ENCODE data around the gene MYO9B.
"Not testable (repeated sequence)": the region's sequence is repeated elsewhere in the genome, so short reads cannot be mapped to it uniquely, and the experiment has no call there.

MYO9B gene

GRCh38 chr19:17148130-17148529 lies 72.6 kb downstream of the MYO9B start:
- DNase-seq (ENCODE audit: low read depth): no peak

- no peak for DNase-seq (ENCODE audit: low read depth)
Observed at GRCh38 chr19:17149393-17150135, 74.0 kb downstream of the MYO9B start.

- DNase-seq (ENCODE audit: low read depth): no peak
Observed at GRCh38 chr19:17153996-17154395, 78.4 kb downstream of the MYO9B start.

GRCh38 chr19:17155251-17155650 lies 79.7 kb downstream of the MYO9B start:
- no peak for DNase-seq (ENCODE audit: low read depth)

GRCh38 chr19:17156296-17156946 lies 80.8 kb downstream of the MYO9B start:
- DNase-seq (ENCODE audit: low read depth): no peak

GRCh38 chr19:17156947-17157302 lies 81.3 kb downstream of the MYO9B start:
- DNase-seq (ENCODE audit: low read depth): no peak

- no peak for DNase-seq (ENCODE audit: low read depth)
Observed at GRCh38 chr19:17158584-17158983, 83.0 kb downstream of the MYO9B start.

GRCh38 chr19:17159466-17160393 lies 84.2 kb downstream of the MYO9B start:
- no peak for DNase-seq (ENCODE audit: low read depth)

GRCh38 chr19:17160908-17161307 lies 85.3 kb downstream of the MYO9B start:
- no peak for DNase-seq (ENCODE audit: low read depth)

GRCh38 chr19:17162131-17162530 lies 86.6 kb downstream of the MYO9B start:
- DNase-seq (ENCODE audit: low read depth): not testable (repeated sequence)

GRCh38 chr19:17162580-17162979 lies 87.0 kb downstream of the MYO9B start:
- DNase-seq (ENCODE audit: low read depth): no peak

GRCh38 chr19:17163652-17164051 lies 88.1 kb downstream of the MYO9B start:
- DNase-seq (ENCODE audit: low read depth): no peak

- DNase-seq (ENCODE audit: low read depth): no peak
Observed at GRCh38 chr19:17164639-17165038, 89.1 kb downstream of the MYO9B start.

- no peak for DNase-seq (ENCODE audit: low read depth)
Observed at GRCh38 chr19:17165715-17166114, 90.1 kb downstream of the MYO9B start.

GRCh38 chr19:17170538-17171297 lies 95.1 kb downstream of the MYO9B start:
- no peak for DNase-seq (ENCODE audit: low read depth)

- DNase-seq (ENCODE audit: low read depth): no peak
Observed at GRCh38 chr19:17171874-17172273, 96.3 kb downstream of the MYO9B start.

GRCh38 chr19:17172624-17173345 lies 97.2 kb downstream of the MYO9B start:
- DNase-seq (ENCODE audit: low read depth): no peak

GRCh38 chr19:17178291-17178690 lies 102.7 kb downstream of the MYO9B start:
- DNase-seq (ENCODE audit: low read depth): no peak

- no peak for DNase-seq (ENCODE audit: low read depth)
Observed at GRCh38 chr19:17180997-17181702, 105.6 kb downstream of the MYO9B start.

- DNase-seq (ENCODE audit: low read depth): no peak
Observed at GRCh38 chr19:17183271-17183761, 107.7 kb downstream of the MYO9B start.

Measured in activated gamma-delta T cell treated with anti-CD3 and anti-CD28 coated beads, Interleukin-2, amount 50 U/mL, for 16 hours (primary cell).